Mesenchymal stem cell (in vitro differentiated cells and primary cell): ENCODE measurements around the gene SORCS3.

ENCODE experiments used
- DNase-seq: peaks from one replicate; pipeline ENCODE4 v3.0.0-alpha.2; 2013
- H2AFZ ChIP-seq: one replicate; pipeline ENCODE4 v1.6.1; 2013; ENCODE audit warnings: low read depth, mild to moderate bottlenecking, control low read depth, inconsistent platforms, low read length, moderate library complexity
- H2AK5ac ChIP-seq: 2 replicates; pipeline ENCODE4 v1.6.1; 2013; ENCODE audit warnings: low read length, moderate library complexity, mild to moderate bottlenecking, inconsistent platforms; ENCODE audit not compliant: severe bottlenecking
- H2BK120ac ChIP-seq: one replicate; pipeline ENCODE4 v1.6.1; 2013; ENCODE audit warnings: low read depth, mild to moderate bottlenecking, inconsistent platforms, low read length, moderate library complexity
- H2BK12ac ChIP-seq, 2 experiments: one replicate each; pipeline ENCODE4 v1.6.1; 2013; ENCODE audit warnings: inconsistent platforms in 2 of 2, low read length in 2 of 2, mild to moderate bottlenecking in 2 of 2, moderate library complexity in 2 of 2, control low read depth in 1 of 2
- H2BK15ac ChIP-seq: one replicate; pipeline ENCODE4 v1.6.1; 2013; ENCODE audit warnings: mild to moderate bottlenecking, low read depth, inconsistent platforms; ENCODE audit not compliant: poor library complexity, severe bottlenecking
- H2BK5ac ChIP-seq: 2 replicates; pipeline ENCODE4 v1.6.1; 2013; ENCODE audit warnings: low read depth, mild to moderate bottlenecking, low read length, control low read depth, inconsistent platforms; ENCODE audit not compliant: poor library complexity, severe bottlenecking
- H3K14ac ChIP-seq, 2 experiments: one replicate each; pipeline ENCODE4 v1.6.1; 2013; ENCODE audit warnings: inconsistent platforms in 2 of 2, low read length in 2 of 2, control low read depth in 1 of 2, mild to moderate bottlenecking in 1 of 2, moderate library complexity in 1 of 2
- H3K18ac ChIP-seq, 2 experiments: one replicate each; pipeline ENCODE4 v1.6.1; 2013; ENCODE audit warnings: inconsistent platforms in 2 of 2, low read length in 2 of 2, control low read depth in 1 of 2, low read depth in 1 of 2, mild to moderate bottlenecking in 1 of 2
- H3K23ac ChIP-seq, 2 experiments: one replicate each; pipeline ENCODE4 v1.6.1; 2013; ENCODE audit warnings: inconsistent platforms in 2 of 2, low read length in 2 of 2, mild to moderate bottlenecking in 2 of 2, moderate library complexity in 2 of 2, control low read depth in 1 of 2
- H3K27ac ChIP-seq: 2 replicates; pipeline ENCODE4 v1.5.1; 2013; ENCODE audit warnings: mild to moderate bottlenecking, moderate library complexity, low read length, control low read depth, inconsistent platforms; ENCODE audit not compliant: poor library complexity, severe bottlenecking
- H3K27me3 ChIP-seq, 2 experiments: 2 replicates each; pipeline versions ENCODE4 v1.6.1 to v1.7.0; 2013; ENCODE audit warnings: low read length in 2 of 2, mild to moderate bottlenecking in 2 of 2, moderate library complexity in 2 of 2, control low read depth in 1 of 2, inconsistent platforms in 1 of 2; ENCODE audit not compliant: control insufficient read depth in 1 of 2, insufficient read depth in 1 of 2
- H3K36me3 ChIP-seq, 2 experiments: 2 replicates each; pipeline versions ENCODE4 v1.6.1 to v1.7.0; 2013; ENCODE audit warnings: low read length in 2 of 2, control low read depth in 1 of 2, inconsistent platforms in 1 of 2, low read depth in 1 of 2, mild to moderate bottlenecking in 1 of 2; ENCODE audit not compliant: insufficient read depth in 2 of 2, control insufficient read depth in 1 of 2
- H3K4ac ChIP-seq, 2 experiments: one replicate each; pipeline ENCODE4 v1.6.1; 2013; ENCODE audit warnings: inconsistent platforms in 2 of 2, low read length in 2 of 2, mild to moderate bottlenecking in 2 of 2, moderate library complexity in 2 of 2, control low read depth in 1 of 2, low read depth in 1 of 2
- H3K4me1 ChIP-seq: 2 replicates; pipeline ENCODE4 v1.6.1; 2013; ENCODE audit warnings: low read depth, low read length, control low read depth; ENCODE audit not compliant: control insufficient read depth, insufficient read depth
- H3K4me2 ChIP-seq: 2 replicates; pipeline ENCODE4 v1.6.1; 2013; ENCODE audit warnings: low read length, mild to moderate bottlenecking, inconsistent platforms; ENCODE audit not compliant: poor library complexity, severe bottlenecking
- H3K4me3 ChIP-seq, 2 experiments: 2 replicates each; pipeline versions ENCODE4 v1.5.1 to v1.7.0; 2013; ENCODE audit warnings: low read length in 2 of 2, mild to moderate bottlenecking in 2 of 2, control low read depth in 1 of 2, low read depth in 1 of 2; ENCODE audit not compliant: insufficient read depth in 1 of 2
- H3K79me1 ChIP-seq: replicated peaks from 2 replicates; pipeline ENCODE4 v1.6.1; 2013; ENCODE audit warnings: mild to moderate bottlenecking, control low read depth, low read length, inconsistent platforms; ENCODE audit not compliant: poor library complexity, severe bottlenecking
- H3K9ac ChIP-seq: 2 replicates; pipeline ENCODE4 v1.7.0; 2013; ENCODE audit warnings: mild to moderate bottlenecking, low read length, moderate library complexity
- H3K9me3 ChIP-seq: 2 replicates; pipeline ENCODE4 v1.7.0; 2013; ENCODE audit warnings: mild to moderate bottlenecking, low read length; ENCODE audit not compliant: control insufficient read depth
- H4K8ac ChIP-seq: one replicate; pipeline ENCODE4 v1.6.1; 2013; ENCODE audit warnings: inconsistent platforms, mild to moderate bottlenecking, low read length, moderate library complexity
- H4K91ac ChIP-seq: one replicate; pipeline ENCODE4 v1.6.1; 2013; ENCODE audit warnings: mild to moderate bottlenecking, low read length, inconsistent platforms
- WGBS: methylation state at CpG from one replicate; pipeline ENCODE4 v1.1.7; 2013; ENCODE audit warnings: mixed read lengths; 5-methylcytosine and 5-hydroxymethylcytosine counted together

SORCS3 gene

DNA sequence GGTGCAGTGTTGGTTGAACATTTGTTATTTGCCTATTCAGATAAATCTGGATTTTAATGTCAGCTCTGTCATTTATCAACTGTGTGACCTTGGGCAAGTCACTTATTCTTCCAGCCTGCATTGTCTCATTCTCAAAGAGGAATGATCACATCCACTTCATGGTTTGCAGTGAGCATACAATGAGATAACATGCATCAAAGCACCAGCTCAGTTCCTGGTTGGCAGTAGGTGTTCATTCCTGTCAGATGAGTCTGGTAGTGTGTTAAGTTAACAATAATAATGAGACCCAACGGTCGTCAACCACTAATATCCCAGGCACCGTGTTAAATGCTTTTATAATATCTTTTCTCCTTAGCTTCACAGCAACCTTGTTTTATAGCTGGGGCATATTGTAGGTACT lies 137.3 kb downstream of the SORCS3 start:
- Histone ChIP-seq H3K79me1 (no peaks in the 10 kb centered on the region), H3K9me3 (no peaks in the 10 kb centered on the region), H2BK120ac (no peak overlapping the region), H3K23ac (no peak overlapping the region), H3K36me3 (no peaks in the 10 kb centered on the region), H3K4me1 (no peaks in the 10 kb centered on the region), H4K8ac (no peak overlapping the region), H2AFZ (no peak overlapping the region), H3K14ac (no peak overlapping the region), H2BK15ac (no peak overlapping the region), H3K18ac (no peak overlapping the region), H4K91ac (no peak overlapping the region), H2BK12ac (no peak overlapping the region), H3K27ac (no peak overlapping the region), H3K27me3 (no peaks in the 10 kb centered on the region), H2BK5ac (no peak overlapping the region), H3K4me3 (no peak overlapping the region), H3K9ac (no peak overlapping the region), H3K4ac (no peak overlapping the region), H2AK5ac (no peak overlapping the region), H3K4me2 (no peak overlapping the region)
- no CpG with 5 or more reads among the region's 3 CpGs for WGBS
- DNase-seq: no peak

GRCh38 chr10:104779701-104780100 lies 138.6 kb downstream of the SORCS3 start:
- no peak overlapping the region for H3K14ac ChIP-seq
- H3K27me3 ChIP-seq: no peaks in the 10 kb centered on the region
- H4K8ac ChIP-seq: no peak overlapping the region
- H3K4me1 ChIP-seq: no peaks in the 10 kb centered on the region
- no peak overlapping the region for H2BK12ac ChIP-seq
- 84% methylated on average over 14 of the region's 14 CpGs for WGBS
- no peak overlapping the region for H2AFZ ChIP-seq
- H3K18ac ChIP-seq: no peak overlapping the region
- H3K9me3 ChIP-seq: no peaks in the 10 kb centered on the region
- no peaks in the 10 kb centered on the region for H3K79me1 ChIP-seq
- no peak overlapping the region for H2AK5ac ChIP-seq
- H3K9ac ChIP-seq: no peak overlapping the region
- H2BK15ac ChIP-seq: no peak overlapping the region
- no peak overlapping the region for H3K4me3 ChIP-seq
- DNase-seq: no peak
- H3K4me2 ChIP-seq: no peak overlapping the region
- H3K27ac ChIP-seq: no peak overlapping the region
- no peak overlapping the region for H2BK120ac ChIP-seq
- no peak overlapping the region for H3K23ac ChIP-seq
- no peak overlapping the region for H3K4ac ChIP-seq
- no peaks in the 10 kb centered on the region for H3K36me3 ChIP-seq
- no peak overlapping the region for H2BK5ac ChIP-seq
- no peak overlapping the region for H4K91ac ChIP-seq

- WGBS: 36% methylated on average over 2 of the region's 5 CpGs
- no peak for DNase-seq
- H2BK12ac ChIP-seq: no peak overlapping the region
- H2AK5ac ChIP-seq: no peak overlapping the region
- no peak overlapping the region for H3K14ac ChIP-seq
- no peaks in the 10 kb centered on the region for H3K4me1 ChIP-seq
- no peaks in the 10 kb centered on the region for H3K27me3 ChIP-seq
- H3K9ac ChIP-seq: no peak overlapping the region
- H3K4me3 ChIP-seq: no peak overlapping the region
- H4K91ac ChIP-seq: no peak overlapping the region
- H3K23ac ChIP-seq: no peak overlapping the region
- H2BK120ac ChIP-seq: no peak overlapping the region
- no peak overlapping the region for H2BK15ac ChIP-seq
- H3K9me3 ChIP-seq: no peaks in the 10 kb centered on the region
- H2AFZ ChIP-seq: no peak overlapping the region
- H3K18ac ChIP-seq: no peak overlapping the region
- no peak overlapping the region for H3K4ac ChIP-seq
- H2BK5ac ChIP-seq: no peak overlapping the region
- no peak overlapping the region for H4K8ac ChIP-seq
- no peak overlapping the region for H3K4me2 ChIP-seq
- H3K36me3 ChIP-seq: no peaks in the 10 kb centered on the region
- H3K79me1 ChIP-seq: no peaks in the 10 kb centered on the region
- H3K27ac ChIP-seq: no peak overlapping the region
Measured at GRCh38 chr10:104780165-104780564, 139.1 kb downstream of the SORCS3 start.

- Histone ChIP-seq H3K36me3 (no peaks in the 10 kb centered on the region), H2BK12ac (no peak overlapping the region), H3K4me3 (no peak overlapping the region), H3K27ac (no peak overlapping the region), H2BK15ac (no peak overlapping the region), H2AK5ac (no peak overlapping the region), H3K4ac (no peak overlapping the region), H2BK120ac (no peak overlapping the region), H3K23ac (no peak overlapping the region), H4K8ac (no peak overlapping the region), H3K79me1 (no peaks in the 10 kb centered on the region), H2BK5ac (no peak overlapping the region), H3K9me3 (no peaks in the 10 kb centered on the region), H2AFZ (no peak overlapping the region), H3K4me1 (no peaks in the 10 kb centered on the region), H3K14ac (no peak overlapping the region), H3K4me2 (no peak overlapping the region), H3K9ac (no peak overlapping the region), H3K27me3 (no peaks in the 10 kb centered on the region), H4K91ac (no peak overlapping the region), H3K18ac (no peak overlapping the region)
- no CpG with 5 or more reads among the region's 1 CpG for WGBS
- DNase-seq: no peak
Measured at GRCh38 chr10:104780946-104781595, 140.0 kb downstream of the SORCS3 start.
